GM18520 (cell line): ENCODE results near the gene DOCK7.
"Not testable (repeated sequence)": the region's sequence is repeated elsewhere in the genome, so short reads cannot be mapped to it uniquely, and the experiment has no call there.

Source experiments
- ATAC-seq: cut with Tn5 transposase; IDR thresholded peaks from one replicate; pipeline ENCODE4 v1.9.1; 2021; ENCODE audit not compliant: unreplicated experiment

DOCK7 gene

GRCh38 chr1:62612770-62613169, 75.4 kb downstream of the DOCK7 start:
- ATAC-seq = no peak

GRCh38 chr1:62610588-62610987, 77.6 kb downstream of the DOCK7 start:
- not testable (repeated sequence) for ATAC-seq

- no peak for ATAC-seq
Measured at GRCh38 chr1:62608905-62609304, 79.3 kb downstream of the DOCK7 start.

- ATAC-seq = no peak
Measured at GRCh38 chr1:62601457-62601856, 86.7 kb downstream of the DOCK7 start.

GRCh38 chr1:62599044-62599443, 89.1 kb downstream of the DOCK7 start:
- ATAC-seq = no peak

- ATAC-seq = no peak
Measured at GRCh38 chr1:62597281-62597680, 90.9 kb downstream of the DOCK7 start, which contains the start of gene ANGPTL3. Gene ANGPTL3, plus strand, starts transcription at chr1:62597520. Its CDS starts 47 bp downstream, at chr1:62597567.

GRCh38 chr1:62595647-62596046, 92.5 kb downstream of the DOCK7 start:
- ATAC-seq = no peak

- no peak for ATAC-seq
Measured at GRCh38 chr1:62593825-62594394, 94.3 kb downstream of the DOCK7 start.

- ATAC-seq = no peak
Measured at GRCh38 chr1:62590970-62591368, 97.2 kb downstream of the DOCK7 start.

GRCh38 chr1:62590255-62590969, 97.8 kb downstream of the DOCK7 start:
- ATAC-seq = no peak

- no peak for ATAC-seq
Measured at GRCh38 chr1:62589321-62589720, 98.9 kb downstream of the DOCK7 start.

GRCh38 chr1:62588000-62588399, 100.2 kb downstream of the DOCK7 start:
- ATAC-seq = no peak

- ATAC-seq = no peak
Measured at GRCh38 chr1:62585469-62586155, 102.6 kb downstream of the DOCK7 start.

- no peak for ATAC-seq
Measured at GRCh38 chr1:62573675-62574074, 114.5 kb downstream of the DOCK7 start.

GRCh38 chr1:62572476-62572875, 115.7 kb downstream of the DOCK7 start:
- ATAC-seq = no peak

- ATAC-seq = not testable (repeated sequence)
Measured at GRCh38 chr1:62571517-62571916, 116.7 kb downstream of the DOCK7 start.

GRCh38 chr1:62567926-62568325, 120.3 kb downstream of the DOCK7 start:
- not testable (repeated sequence) for ATAC-seq

GRCh38 chr1:62567182-62567581, 121.0 kb downstream of the DOCK7 start:
- ATAC-seq = not testable (repeated sequence)

GRCh38 chr1:62561306-62561705, 126.9 kb downstream of the DOCK7 start:
- ATAC-seq = no peak

GRCh38 chr1:62544570-62544969, 143.6 kb downstream of the DOCK7 start:
- no peak for ATAC-seq

- ATAC-seq = no peak
Measured at GRCh38 chr1:62541048-62541447, 147.1 kb downstream of the DOCK7 start.

GRCh38 chr1:62539028-62539447, 149.1 kb downstream of the DOCK7 start:
- no peak for ATAC-seq
